Non-pigmented ciliary epithelial cell (primary cell): ENCODE measurements around the gene TNS3.

Source experiments
- DNase-seq: peaks from one replicate; pipeline ENCODE4 v3.0.0-alpha.2; 2010; ENCODE audit warnings: low read depth

TNS3 gene

GRCh38 chr7:47504551-47505311 lies 77.2 kb downstream of the TNS3 start:
- DNase-seq, result no peak

GRCh38 chr7:47503281-47503680 lies 78.6 kb downstream of the TNS3 start:
- no peak for DNase-seq

GRCh38 chr7:47502240-47502877 lies 79.6 kb downstream of the TNS3 start:
- no peak for DNase-seq

GRCh38 chr7:47501406-47501805 lies 80.5 kb downstream of the TNS3 start:
- peak; percentile 78 for DNase-seq

GRCh38 chr7:47500103-47500563 lies 81.8 kb downstream of the TNS3 start:
- no peak for DNase-seq

- no peak for DNase-seq
Measured at GRCh38 chr7:47498229-47499056, 83.5 kb downstream of the TNS3 start.

GRCh38 chr7:47497367-47498096 lies 84.4 kb downstream of the TNS3 start:
- no peak for DNase-seq

GRCh38 chr7:47496666-47497065 lies 85.2 kb downstream of the TNS3 start:
- no peak for DNase-seq

GRCh38 chr7:47496056-47496665 lies 85.8 kb downstream of the TNS3 start:
- no peak for DNase-seq

GRCh38 chr7:47493976-47494911 lies 87.7 kb downstream of the TNS3 start:
- no peak for DNase-seq

GRCh38 chr7:47492716-47493325 lies 89.1 kb downstream of the TNS3 start:
- DNase-seq, result no peak

GRCh38 chr7:47490501-47491265 lies 91.2 kb downstream of the TNS3 start:
- no peak for DNase-seq

GRCh38 chr7:47489624-47490023 lies 92.3 kb downstream of the TNS3 start:
- DNase-seq, result no peak

- DNase-seq, result no peak
Measured at GRCh38 chr7:47488969-47489342, 93.0 kb downstream of the TNS3 start.

GRCh38 chr7:47488201-47488968 lies 93.5 kb downstream of the TNS3 start:
- no peak for DNase-seq

- DNase-seq, result no peak
Measured at GRCh38 chr7:47485640-47486435, 96.1 kb downstream of the TNS3 start.

GRCh38 chr7:47484923-47485639 lies 96.8 kb downstream of the TNS3 start:
- no peak for DNase-seq
